Left ventricle myocardium inferior (tissue), 1 donor: Measurements from ENCODE around the gene SLC25A27. TPM values are rescaled to one million over a fixed set of nuclear protein-coding genes. Genes with fewer than 3 reads are reported as not detected.

Experiments used
- DNase-seq: peaks from one replicate; pipeline ENCODE4 v3.0.0-alpha.2; 2020
- H3K27ac ChIP-seq: fragments of 200-600 bp; replicated peaks from 2 replicates; pipeline ENCODE4 v1.8.0; 2021
- H3K27me3 ChIP-seq: fragments of 200-600 bp; 2 replicates; pipeline ENCODE4 v1.8.0; 2021; ENCODE audit warnings: low read depth
- H3K36me3 ChIP-seq: fragments of 200-600 bp; 2 replicates; pipeline ENCODE4 v1.8.0; 2021
- H3K4me1 ChIP-seq: fragments of 200-600 bp; 2 replicates; pipeline ENCODE4 v1.8.0; 2021
- H3K4me3 ChIP-seq: fragments of 200-600 bp; 2 replicates; pipeline ENCODE4 v1.8.0; 2021; ENCODE audit warnings: mild to moderate bottlenecking, moderate library complexity
- H3K9me3 ChIP-seq: fragments of 200-600 bp; replicated peaks from 2 replicates; pipeline ENCODE4 v1.8.0; 2021
- intact Hi-C: fragments of 100-400 bp; cut with micrococcal nuclease; formaldehyde crosslinking; loops from one replicate; pipeline ENCODE4 v1.11.0; 2022
- total RNA-seq: library from RNA; stranded (reverse); fragmentation: NEBNext Ultra II Directional; extraction: Animal tissue kit (Norgen Biotek cat#: 25700); gene quantifications from one replicate; pipeline ENCODE4 v1.2.1, GENCODE V29; 2021
- TF ChIP-seq, protein P1 (sequence below): fragments of 200-600 bp; IDR thresholded peaks from 2 replicates; pipeline ENCODE4 v1.8.0; 2021; ENCODE audit warnings: antibody characterized with exemption, mild to moderate bottlenecking, borderline replicate concordance
- donor health status: DM: no; HTN: yes; CAD: no; lungs with severe emphysema.

Gene SLC25A27
- total RNA-seq, 1 donor from 2014 or later = 18.6 TPM

DNA sequence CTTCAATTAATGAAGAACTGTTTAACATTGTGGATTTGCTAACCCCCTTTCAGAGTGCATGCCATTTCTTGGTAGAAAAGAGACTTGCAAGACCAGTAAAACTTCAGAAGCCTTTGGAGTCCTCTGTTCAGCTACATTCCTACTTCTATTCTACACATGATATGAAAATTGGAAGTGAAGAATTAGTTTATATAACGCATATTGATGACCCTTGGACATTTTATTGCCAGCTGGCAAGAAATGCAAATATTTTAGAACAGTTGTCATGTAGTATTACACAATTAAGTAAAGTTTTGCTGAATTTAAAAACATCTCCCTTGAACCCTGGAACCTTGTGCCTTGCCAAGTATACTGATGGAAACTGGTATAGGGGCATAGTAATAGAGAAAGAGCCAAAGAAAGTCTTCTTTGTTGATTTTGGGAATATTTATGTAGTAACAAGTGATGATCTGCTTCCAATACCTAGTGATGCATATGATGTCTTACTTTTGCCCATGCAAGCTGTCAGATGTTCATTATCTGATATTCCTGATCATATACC lies 38.2 kb downstream of the SLC25A27 start:
- TF ChIP-seq, protein P1, sequence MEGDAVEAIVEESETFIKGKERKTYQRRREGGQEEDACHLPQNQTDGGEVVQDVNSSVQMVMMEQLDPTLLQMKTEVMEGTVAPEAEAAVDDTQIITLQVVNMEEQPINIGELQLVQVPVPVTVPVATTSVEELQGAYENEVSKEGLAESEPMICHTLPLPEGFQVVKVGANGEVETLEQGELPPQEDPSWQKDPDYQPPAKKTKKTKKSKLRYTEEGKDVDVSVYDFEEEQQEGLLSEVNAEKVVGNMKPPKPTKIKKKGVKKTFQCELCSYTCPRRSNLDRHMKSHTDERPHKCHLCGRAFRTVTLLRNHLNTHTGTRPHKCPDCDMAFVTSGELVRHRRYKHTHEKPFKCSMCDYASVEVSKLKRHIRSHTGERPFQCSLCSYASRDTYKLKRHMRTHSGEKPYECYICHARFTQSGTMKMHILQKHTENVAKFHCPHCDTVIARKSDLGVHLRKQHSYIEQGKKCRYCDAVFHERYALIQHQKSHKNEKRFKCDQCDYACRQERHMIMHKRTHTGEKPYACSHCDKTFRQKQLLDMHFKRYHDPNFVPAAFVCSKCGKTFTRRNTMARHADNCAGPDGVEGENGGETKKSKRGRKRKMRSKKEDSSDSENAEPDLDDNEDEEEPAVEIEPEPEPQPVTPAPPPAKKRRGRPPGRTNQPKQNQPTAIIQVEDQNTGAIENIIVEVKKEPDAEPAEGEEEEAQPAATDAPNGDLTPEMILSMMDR = no peak
- DNase-seq = no peak
- Histone ChIP-seq H3K36me3 (no peaks in the 10 kb centered on the region), H3K4me3 (no peak overlapping the region), H3K4me1 (no peaks in the 10 kb centered on the region), H3K9me3 (no peaks in the 10 kb centered on the region), H3K27me3 (no peaks in the 10 kb centered on the region), H3K27ac (no peak overlapping the region)
- intact Hi-C loops = no loop called here

DNA sequence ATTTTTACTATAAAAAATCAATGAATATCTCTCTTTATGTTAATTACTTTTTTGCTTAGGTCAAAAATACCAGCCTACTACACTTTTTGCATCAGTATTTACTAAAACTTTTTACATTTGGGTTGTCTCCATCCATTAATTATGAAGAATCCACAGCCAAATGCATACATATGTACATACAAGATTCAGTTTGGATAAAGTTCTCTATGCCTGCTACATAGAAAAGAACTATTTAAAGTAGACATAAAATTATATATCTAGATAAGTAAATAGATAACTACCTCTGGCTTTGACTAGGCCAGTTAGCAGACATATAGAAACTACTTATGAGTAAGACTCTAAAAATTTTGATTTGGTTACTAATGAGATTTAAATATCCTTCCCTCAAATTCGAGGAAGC lies 47.2 kb downstream of the SLC25A27 start:
- Histone ChIP-seq H3K36me3 (no peaks in the 10 kb centered on the region), H3K4me1 (no peaks in the 10 kb centered on the region), H3K27me3 (no peaks in the 10 kb centered on the region), H3K27ac (no peak overlapping the region), H3K4me3 (no peak overlapping the region), H3K9me3 (no peaks in the 10 kb centered on the region)
- TF ChIP-seq, protein P1 = no peak
- no peak for DNase-seq
- intact Hi-C loops = no loop called here

DNA sequence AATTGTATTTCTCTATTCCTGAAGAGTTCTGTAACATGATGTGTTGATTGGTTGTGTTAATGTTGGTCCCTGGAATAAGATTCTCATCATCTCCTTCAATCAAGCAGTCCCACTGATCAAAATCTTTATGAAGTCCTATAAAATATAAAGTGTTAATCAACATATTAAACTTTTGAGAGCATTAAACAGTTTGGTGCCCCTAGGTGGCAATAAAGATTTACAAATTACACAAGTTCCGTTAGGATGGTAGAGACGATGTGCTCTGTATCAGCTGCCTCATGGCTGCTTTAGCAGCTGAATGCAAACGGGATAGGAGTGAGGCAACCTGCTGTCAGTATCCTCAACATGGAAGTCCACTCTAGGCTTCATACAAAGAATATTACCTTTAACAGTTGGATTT lies 51.8 kb downstream of the SLC25A27 start:
- intact Hi-C loops = no loop called here
- TF ChIP-seq, protein P1 = peak; percentile 23

DNA sequence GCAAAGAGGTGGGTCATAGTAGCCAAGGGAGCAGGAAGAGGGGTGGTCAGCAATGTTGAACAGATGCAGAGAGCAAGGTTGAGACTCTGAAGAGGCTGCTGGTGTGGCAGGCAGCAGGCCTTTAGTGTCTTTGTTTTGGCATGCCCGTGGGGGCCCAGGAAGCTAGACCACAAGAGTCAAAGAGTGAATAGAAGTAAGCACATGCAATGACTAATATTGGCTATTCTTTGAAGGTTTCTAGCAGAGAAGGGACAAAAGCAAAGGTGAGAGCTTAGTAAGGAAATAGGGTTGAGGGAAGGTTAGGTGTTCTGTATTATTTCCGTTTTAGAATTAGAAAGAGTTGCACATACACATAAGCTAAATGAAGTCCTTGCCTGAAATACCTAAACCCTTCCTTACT lies 53.7 kb downstream of the SLC25A27 start:
- Histone ChIP-seq H3K4me1 (no peaks in the 10 kb centered on the region), H3K9me3 (no peaks in the 10 kb centered on the region), H3K27me3 (no peaks in the 10 kb centered on the region), H3K4me3 (no peak overlapping the region), H3K27ac (no peak overlapping the region), H3K36me3 (no peaks in the 10 kb centered on the region)
- TF ChIP-seq, protein P1 = no peak
- no peak for DNase-seq
- intact Hi-C loops = no loop called here

More for the DNA sequence above, 51.8 kb downstream of the SLC25A27 start:
- H3K9me3 ChIP-seq = no peaks in the 10 kb centered on the region
- H3K27me3 ChIP-seq = no peaks in the 10 kb centered on the region
- H3K36me3 ChIP-seq = no peaks in the 10 kb centered on the region
- no peaks in the 10 kb centered on the region for H3K4me1 ChIP-seq
- H3K27ac ChIP-seq = no peak overlapping the region
- DNase-seq = no peak
- no peak overlapping the region for H3K4me3 ChIP-seq

DNA sequence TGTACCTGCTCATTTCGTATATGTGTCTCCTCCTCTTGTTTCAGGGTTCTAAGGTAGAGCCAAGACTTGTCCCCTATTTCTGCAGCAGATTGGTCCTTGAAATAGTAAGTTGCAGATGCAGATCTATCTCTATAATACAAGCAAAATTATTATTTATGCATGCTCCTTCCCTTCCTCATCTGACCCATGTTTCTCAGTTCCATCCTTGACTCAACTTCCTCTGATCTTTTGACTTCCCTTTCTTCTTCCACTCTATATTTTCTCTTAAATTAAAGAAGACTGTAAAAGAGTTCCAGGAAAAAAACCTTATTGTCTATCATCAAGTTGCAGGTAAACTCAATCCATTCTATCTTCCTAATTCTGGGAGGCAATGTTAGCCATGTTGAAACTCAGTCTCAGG lies 58.7 kb downstream of the SLC25A27 start:
- Histone ChIP-seq H3K4me1 (no peaks in the 10 kb centered on the region), H3K27ac (no peak overlapping the region), H3K9me3 (no peaks in the 10 kb centered on the region), H3K36me3 (no peaks in the 10 kb centered on the region), H3K27me3 (no peaks in the 10 kb centered on the region), H3K4me3 (no peak overlapping the region)
- DNase-seq = no peak
- intact Hi-C loops = no loop called here
- TF ChIP-seq, protein P1 = no peak

DNA sequence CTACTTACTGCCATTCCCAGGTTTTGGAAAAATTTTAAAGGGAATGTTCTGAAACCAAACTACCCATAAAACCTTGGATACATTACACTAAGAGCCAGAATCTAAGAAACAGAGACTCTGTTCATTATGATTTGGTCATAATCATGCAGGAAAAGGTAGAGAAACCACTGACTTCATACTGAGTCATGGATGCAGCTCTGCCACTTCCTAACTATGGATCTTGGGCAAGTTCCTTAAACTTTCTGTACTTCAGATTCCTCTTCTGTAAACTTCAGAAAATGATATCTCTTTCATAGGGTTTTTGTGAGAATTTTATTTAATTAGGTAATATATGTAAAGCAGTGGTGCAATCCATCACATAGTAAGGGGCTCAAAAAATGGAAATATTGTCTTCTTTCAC lies 62.4 kb downstream of the SLC25A27 start:
- no peaks in the 10 kb centered on the region for H3K9me3 ChIP-seq
- DNase-seq = no peak
- H3K36me3 ChIP-seq = no peaks in the 10 kb centered on the region
- no peaks in the 10 kb centered on the region for H3K4me1 ChIP-seq
- H3K4me3 ChIP-seq = no peak overlapping the region
- peaks cover 5% of the 10 kb centered on the region for H3K27me3 ChIP-seq
- intact Hi-C loops = no loop called here
- no peak overlapping the region for H3K27ac ChIP-seq
- TF ChIP-seq, protein P1 = no peak
